GM12874 (cell line): Measurements from ENCODE around the gene CENPF.

Experiments used
- CTCF ChIP-seq: IDR thresholded peaks from 2 replicates; pipeline ENCODE4 v1.5.1; 2011; ENCODE audit warnings: low read depth, mild to moderate bottlenecking, control low read depth, low read length, moderate library complexity; ENCODE audit not compliant: insufficient read depth

CENPF gene

DNA sequence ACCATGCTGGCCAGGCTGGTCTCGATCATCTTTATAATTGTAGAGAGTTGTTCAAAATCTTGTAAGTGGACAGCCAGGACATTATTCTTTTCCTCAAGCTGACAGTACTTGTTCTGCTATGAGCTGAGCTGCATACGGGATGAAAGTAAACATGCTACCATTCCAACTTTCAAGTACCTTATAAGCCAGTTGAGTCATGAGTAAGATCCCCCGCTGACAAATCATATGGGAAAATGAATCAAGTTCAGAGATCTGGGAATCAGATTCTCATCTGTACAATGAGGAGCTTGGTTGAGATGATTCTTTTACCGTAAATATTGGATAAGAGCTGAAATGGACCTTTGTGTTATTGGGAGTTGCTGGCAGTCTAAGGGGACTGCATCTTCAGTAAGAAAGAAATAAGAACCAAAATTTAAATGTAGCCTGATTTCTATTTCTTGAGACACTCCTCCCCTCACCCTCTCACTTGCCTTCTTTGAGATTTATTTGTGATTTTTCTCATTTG lies 62.7 kb downstream of the CENPF start:
- TF ChIP-seq CTCF: no peak

- TF ChIP-seq CTCF: no peak
These were observed 63.7 kb downstream of the CENPF start for GRCh38 chr1:214666674-214667073.

DNA sequence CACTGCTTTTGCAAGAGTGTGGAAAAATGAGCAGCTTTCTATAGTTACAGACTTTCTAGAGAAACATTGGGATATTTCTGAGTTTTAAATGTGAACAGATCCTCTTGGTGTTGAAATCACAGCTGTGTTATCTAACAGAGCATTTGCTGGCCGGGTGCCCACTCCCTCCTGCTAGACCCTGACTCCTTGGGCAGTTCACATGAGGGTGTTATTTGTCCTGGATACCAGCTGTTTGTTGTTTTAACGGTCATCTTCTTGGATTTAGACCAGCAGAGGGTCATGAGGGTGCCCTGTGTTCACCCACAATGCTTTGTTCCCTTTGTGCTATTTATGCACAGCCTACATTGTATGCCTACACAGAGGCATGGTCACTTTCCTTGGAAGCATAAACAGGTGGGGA lies 67.1 kb downstream of the CENPF start:
- TF ChIP-seq CTCF: no peak

DNA sequence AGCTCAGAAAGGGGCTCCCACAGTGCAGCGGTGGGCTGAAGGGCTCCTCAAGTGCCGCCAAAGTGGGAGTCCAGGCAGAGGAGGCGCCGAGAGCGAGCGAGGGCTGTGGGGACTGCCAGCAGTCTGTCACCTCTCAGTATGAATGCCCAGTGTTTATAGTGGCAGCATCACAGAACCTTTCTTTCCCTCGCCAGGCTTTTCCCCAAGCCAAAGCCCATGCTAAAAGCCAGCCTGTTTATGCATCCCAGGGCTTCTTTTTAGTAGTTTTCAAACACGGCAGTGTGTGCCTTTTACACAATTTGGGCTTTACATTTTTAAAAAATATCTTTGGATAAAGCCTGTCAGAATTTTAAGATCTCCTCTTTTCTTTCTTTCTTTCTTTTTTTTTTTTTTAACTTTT lies 70.6 kb downstream of the CENPF start:
- TF ChIP-seq CTCF: no peak

GRCh38 chr1:214676747-214677146 lies 73.8 kb downstream of the CENPF start:
- TF ChIP-seq CTCF: no peak

- no peak for TF ChIP-seq CTCF
These were observed 75.0 kb downstream of the CENPF start for GRCh38 chr1:214677945-214678344.

DNA sequence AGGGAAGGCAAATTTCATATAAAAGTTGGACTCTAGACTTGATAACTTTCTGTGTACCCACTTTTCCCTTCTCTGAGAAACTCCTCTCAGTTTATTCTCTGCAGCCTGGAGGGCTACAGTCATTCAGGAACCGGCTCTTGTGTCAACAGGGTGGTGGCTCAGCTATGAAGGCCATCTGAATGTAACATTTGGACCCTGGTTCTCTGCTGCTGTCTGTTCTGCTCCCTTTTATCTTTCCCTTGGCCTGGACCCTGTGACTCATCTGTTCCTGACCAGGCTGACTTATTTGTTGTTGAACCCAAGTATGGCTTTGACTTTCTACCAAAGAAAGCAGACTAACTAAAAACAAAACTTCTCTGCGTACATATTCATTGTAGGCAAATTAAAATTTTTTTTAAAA lies 75.4 kb downstream of the CENPF start:
- TF ChIP-seq CTCF: no peak

DNA sequence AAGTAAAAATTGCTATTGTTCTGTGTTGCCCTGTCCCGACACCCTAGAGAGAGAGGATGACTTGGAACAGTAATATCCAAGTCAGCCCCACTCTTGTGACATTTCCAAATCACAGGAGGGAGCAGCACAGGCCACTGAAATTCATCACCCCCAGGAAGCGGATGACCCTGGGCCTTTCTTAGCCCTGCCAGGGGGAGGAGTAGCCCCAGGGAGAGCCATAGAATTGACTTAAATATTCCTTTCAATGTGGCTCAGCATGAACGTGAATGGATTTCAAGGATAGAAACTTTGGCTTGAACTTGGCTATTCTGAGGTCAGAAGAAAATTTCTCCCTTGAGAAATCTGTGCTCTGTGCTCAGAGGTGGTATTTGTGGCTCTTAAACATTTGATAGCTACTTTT lies 80.6 kb downstream of the CENPF start:
- TF ChIP-seq CTCF: no peak
